Type B pancreatic cell (in vitro differentiated cells): Measurements from ENCODE around the gene DNAJC12. TPM values are rescaled to one million over a fixed set of nuclear protein-coding genes. Genes with fewer than 3 reads are reported as not detected.

Experiments
- DNase-seq: peaks from one replicate; pipeline ENCODE4 v3.0.0; 2021; ENCODE audit warnings: mixed read lengths; ENCODE audit not compliant: unreplicated experiment; ENCODE audit errors: extremely low spot score
- H3K27ac Mint-ChIP-seq: 2 replicates; pipeline ENCODE4 v1.8.0; 2021; ENCODE audit warnings: mild to moderate bottlenecking, mixed read lengths
- H3K27me3 Mint-ChIP-seq: 2 replicates; pipeline ENCODE4 v1.8.0; 2021; ENCODE audit warnings: mixed read lengths
- H3K36me3 Mint-ChIP-seq: 2 replicates; pipeline ENCODE4 v1.8.0; 2021; ENCODE audit warnings: mixed read lengths
- H3K4me1 Mint-ChIP-seq: one replicate; pipeline ENCODE4 v1.8.0; 2021; ENCODE audit warnings: mixed read lengths; ENCODE audit not compliant: unreplicated experiment
- H3K4me3 Mint-ChIP-seq: 2 replicates; pipeline ENCODE4 v1.8.0; 2021; ENCODE audit warnings: mild to moderate bottlenecking, mixed read lengths
- H3K9me3 Mint-ChIP-seq: 2 replicates; pipeline ENCODE4 v1.8.0; 2021; ENCODE audit warnings: mixed read lengths
- CTCF ChIP-seq: fragments of 200-600 bp; sonication (generic); conservative IDR thresholded peaks from 2 replicates; pipeline ENCODE4 v1.5.0; 2021; ENCODE audit warnings: antibody characterized with exemption, mild to moderate bottlenecking
- total RNA-seq: library from RNA; stranded (reverse); gene quantifications from 2 replicates; pipeline ENCODE4 v1.2.1, GENCODE V29; 2021; ENCODE audit warnings: low replicate concordance

The DNAJC12 gene
- total RNA-seq, 1 donor from 2014 or later: 15.7 TPM

GRCh38 chr10:67775279-67775678 is 62.7 kb downstream of the DNAJC12 start:
- Mint-ChIP-seq H3K4me3 (no peak overlapping the region), H3K27ac (no peak overlapping the region), H3K36me3 (no peaks in the 10 kb centered on the region), H3K9me3 (no peaks in the 10 kb centered on the region), H3K4me1 (peaks cover 9% of the 10 kb centered on the region), H3K27me3 (no peaks in the 10 kb centered on the region)
- TF ChIP-seq CTCF: no peak
- DNase-seq: no peak

GRCh38 chr10:67772894-67773511 is 65.0 kb downstream of the DNAJC12 start:
- Mint-ChIP-seq H3K9me3 (no peaks in the 10 kb centered on the region), H3K4me3 (no peak overlapping the region), H3K4me1 (peaks cover 4% of the 10 kb centered on the region), H3K36me3 (no peaks in the 10 kb centered on the region), H3K27ac (no peak overlapping the region), H3K27me3 (no peaks in the 10 kb centered on the region)
- no peak for DNase-seq
- no peak for TF ChIP-seq CTCF

GRCh38 chr10:67772151-67772550 is 65.8 kb downstream of the DNAJC12 start:
- H3K27me3 Mint-ChIP-seq: no peaks in the 10 kb centered on the region
- H3K9me3 Mint-ChIP-seq: no peaks in the 10 kb centered on the region
- no peaks in the 10 kb centered on the region for H3K36me3 Mint-ChIP-seq
- TF ChIP-seq CTCF: no peak
- no peak overlapping the region for H3K4me3 Mint-ChIP-seq
- peaks cover 4% of the 10 kb centered on the region for H3K4me1 Mint-ChIP-seq
- DNase-seq: no peak
- H3K27ac Mint-ChIP-seq: no peak overlapping the region

GRCh38 chr10:67771200-67771599 is 66.8 kb downstream of the DNAJC12 start:
- Mint-ChIP-seq H3K36me3 (no peaks in the 10 kb centered on the region), H3K27me3 (no peaks in the 10 kb centered on the region), H3K4me3 (no peak overlapping the region), H3K9me3 (no peaks in the 10 kb centered on the region), H3K27ac (no peak overlapping the region), H3K4me1 (peaks cover 4% of the 10 kb centered on the region)
- TF ChIP-seq CTCF: no peak
- no peak for DNase-seq

GRCh38 chr10:67770537-67770936 is 67.5 kb downstream of the DNAJC12 start:
- Mint-ChIP-seq H3K4me1 (peaks cover 4% of the 10 kb centered on the region), H3K4me3 (no peak overlapping the region), H3K9me3 (no peaks in the 10 kb centered on the region), H3K27me3 (no peaks in the 10 kb centered on the region), H3K36me3 (no peaks in the 10 kb centered on the region), H3K27ac (no peak overlapping the region)
- no peak for DNase-seq
- no peak for TF ChIP-seq CTCF

GRCh38 chr10:67767244-67767643 is 70.7 kb downstream of the DNAJC12 start:
- Mint-ChIP-seq H3K4me3 (peak overlapping the region; percentile 48), H3K27ac (no peak overlapping the region), H3K4me1 (peaks cover 5% of the 10 kb centered on the region), H3K9me3 (no peaks in the 10 kb centered on the region), H3K36me3 (peaks cover 6% of the 10 kb centered on the region), H3K27me3 (peaks cover 11% of the 10 kb centered on the region)
- no peak for DNase-seq
- no peak for TF ChIP-seq CTCF
